ENCODE measurements around the gene KLHL26. TPM values are rescaled to one million over a fixed set of nuclear protein-coding genes. Genes with fewer than 3 reads are reported as not detected.
A peak's percentile ranks its signal among the peaks of the same experiment; 100 is the strongest.
"Not testable (repeated sequence)": the region's sequence is repeated elsewhere in the genome, so short reads cannot be mapped to it uniquely, and the experiment has no call there.

Gene KLHL26
- polyA plus RNA-seq, 1 donor from 2014 or later: 4.7 TPM

DNA sequence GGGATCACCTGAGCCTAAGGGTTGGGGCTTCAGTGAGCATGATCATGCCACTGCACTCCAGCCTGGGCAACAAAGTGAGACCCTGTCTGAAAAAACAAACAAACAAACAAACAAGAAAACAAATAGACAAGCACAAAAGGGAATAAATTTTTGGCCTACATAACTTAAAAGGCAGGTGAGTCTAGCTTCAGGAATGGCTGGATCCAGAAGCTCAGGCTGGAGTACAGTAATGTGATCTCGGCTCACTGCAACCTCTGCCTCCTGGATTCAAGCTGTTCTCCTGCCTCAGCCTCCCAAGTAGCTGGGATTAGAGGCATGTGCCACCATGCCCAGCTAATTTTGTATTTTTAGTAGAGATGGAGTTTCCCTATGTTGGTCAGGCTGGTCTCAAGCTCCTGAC, 43.3 kb downstream of the KLHL26 start:
- H3K4me2 ChIP-seq (ENCODE audit: low read length); H3K4me3 ChIP-seq (ENCODE audit: low read length); H3K36me3 ChIP-seq (ENCODE audit: insufficient read depth, low read length); H3K9me3 ChIP-seq (ENCODE audit: low read length); H4K20me1 ChIP-seq (ENCODE audit: insufficient read depth); H3K9ac ChIP-seq (ENCODE audit: low read length); H2AFZ ChIP-seq (ENCODE audit: low read depth, low read length); H3K9me2 ChIP-seq (ENCODE audit: insufficient read depth, low read length); H3K27me3 ChIP-seq (ENCODE audit: insufficient read depth, low read depth, low read length); H3F3A ChIP-seq (ENCODE audit: insufficient read depth, low read length, poor library complexity, severe bottlenecking); H3K27ac ChIP-seq (ENCODE audit: low read length): not testable (repeated sequence)
- peaks cover 13% of the 10 kb centered on the region for H3K79me2 ChIP-seq (replicated peaks; ENCODE audit: insufficient read depth, low read length)

DNA sequence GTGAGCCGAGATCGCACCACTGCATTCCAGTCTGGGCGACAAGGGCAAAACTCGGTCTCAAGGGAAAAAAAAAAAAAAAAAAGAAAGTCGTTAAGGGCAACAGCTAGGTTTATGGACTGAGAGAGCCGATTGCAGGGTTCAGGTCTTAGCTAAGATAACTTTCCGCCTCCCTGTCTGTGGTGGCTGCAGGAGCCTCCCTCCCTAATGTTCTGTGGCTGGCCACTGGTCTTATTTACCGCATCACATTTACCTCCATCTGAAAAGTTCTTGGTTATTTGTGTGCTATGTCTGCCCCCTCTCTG, 45.9 kb downstream of the KLHL26 start:
- peak overlapping the region; percentile 88 for H3K9ac ChIP-seq (ENCODE audit: low read length)
- H3K79me2 ChIP-seq (replicated peaks; ENCODE audit: insufficient read depth, low read length): peaks cover 29% of the 10 kb centered on the region
- H3K4me2 ChIP-seq (ENCODE audit: low read length): peak overlapping the region; percentile 70
- no peaks in the 10 kb centered on the region for H3K27me3 ChIP-seq (ENCODE audit: insufficient read depth, low read depth, low read length)
- no peaks in the 10 kb centered on the region for H3K9me2 ChIP-seq (ENCODE audit: insufficient read depth, low read length)
- peak overlapping the region; percentile 79 for H3K27ac ChIP-seq (ENCODE audit: low read length)
- no peaks in the 10 kb centered on the region for H3F3A ChIP-seq (ENCODE audit: insufficient read depth, low read length, poor library complexity, severe bottlenecking)
- no peaks in the 10 kb centered on the region for H4K20me1 ChIP-seq (ENCODE audit: insufficient read depth)
- no peaks in the 10 kb centered on the region for H3K9me3 ChIP-seq (ENCODE audit: low read length)
- peak overlapping the region; percentile 98 for H3K4me3 ChIP-seq (ENCODE audit: low read length)
- TF ChIP-seq RAD21 (conservative IDR thresholded peaks at IDR 0.05): no peak
- TF ChIP-seq, protein P1, sequence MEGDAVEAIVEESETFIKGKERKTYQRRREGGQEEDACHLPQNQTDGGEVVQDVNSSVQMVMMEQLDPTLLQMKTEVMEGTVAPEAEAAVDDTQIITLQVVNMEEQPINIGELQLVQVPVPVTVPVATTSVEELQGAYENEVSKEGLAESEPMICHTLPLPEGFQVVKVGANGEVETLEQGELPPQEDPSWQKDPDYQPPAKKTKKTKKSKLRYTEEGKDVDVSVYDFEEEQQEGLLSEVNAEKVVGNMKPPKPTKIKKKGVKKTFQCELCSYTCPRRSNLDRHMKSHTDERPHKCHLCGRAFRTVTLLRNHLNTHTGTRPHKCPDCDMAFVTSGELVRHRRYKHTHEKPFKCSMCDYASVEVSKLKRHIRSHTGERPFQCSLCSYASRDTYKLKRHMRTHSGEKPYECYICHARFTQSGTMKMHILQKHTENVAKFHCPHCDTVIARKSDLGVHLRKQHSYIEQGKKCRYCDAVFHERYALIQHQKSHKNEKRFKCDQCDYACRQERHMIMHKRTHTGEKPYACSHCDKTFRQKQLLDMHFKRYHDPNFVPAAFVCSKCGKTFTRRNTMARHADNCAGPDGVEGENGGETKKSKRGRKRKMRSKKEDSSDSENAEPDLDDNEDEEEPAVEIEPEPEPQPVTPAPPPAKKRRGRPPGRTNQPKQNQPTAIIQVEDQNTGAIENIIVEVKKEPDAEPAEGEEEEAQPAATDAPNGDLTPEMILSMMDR (IDR thresholded peaks at IDR 0.05; ENCODE audit: poor library complexity, severe bottlenecking): no peak
- TF ChIP-seq EZH2 (IDR thresholded peaks at IDR 0.05; ENCODE audit: borderline replicate concordance, insufficient read depth, low read length, poor library complexity, severe bottlenecking): no peak
- TF ChIP-seq TAF1 (IDR thresholded peaks at IDR 0.05; ENCODE audit: low read depth): no peak
- TF ChIP-seq REST (IDR thresholded peaks at IDR 0.05; ENCODE audit: borderline replicate concordance): no peak
- TF ChIP-seq MXI1 (conservative IDR thresholded peaks at IDR 0.05; ENCODE audit: poor library complexity, severe bottlenecking): no peak
- TF ChIP-seq SMC3 (conservative IDR thresholded peaks at IDR 0.05; ENCODE audit: poor library complexity): no peak
- TF ChIP-seq POLR2AphosphoS5 (IDR thresholded peaks at IDR 0.05): no peak
- TF ChIP-seq EP300 (conservative IDR thresholded peaks at IDR 0.05; ENCODE audit: poor library complexity, severe bottlenecking): no peak
- no peaks in the 10 kb centered on the region for H3K36me3 ChIP-seq (ENCODE audit: insufficient read depth, low read length)
- no peak overlapping the region for H2AFZ ChIP-seq (ENCODE audit: low read depth, low read length)

All from neural cell (in vitro differentiated cells).